Fibroblast of the aortic adventitia (primary cell): Measurements from ENCODE around the gene TTC23. TPM values are rescaled to one million over a fixed set of nuclear protein-coding genes. Genes with fewer than 3 reads are reported as not detected.

Source experiments
- DNase-seq: peaks from one replicate; pipeline ENCODE4 v3.0.0-alpha.2; 2010; ENCODE audit warnings: low read depth
- H3K4me3 ChIP-seq: 2 replicates; pipeline ENCODE4 v1.5.1; 2011; ENCODE audit warnings: low read depth, mild to moderate bottlenecking, control low read depth, low read length, moderate library complexity
- CTCF ChIP-seq: IDR thresholded peaks from 2 replicates; pipeline ENCODE4 v1.5.1; 2011; ENCODE audit warnings: mild to moderate bottlenecking, low read length, control low read depth, inconsistent platforms; ENCODE audit not compliant: insufficient read depth
- total RNA-seq: library from RNA; depleted of rRNA; stranded (reverse); fragments of >200 nt; gene quantifications from 2 replicates; pipeline ENCODE4 v1.2.3, GENCODE V29; 2012; ENCODE audit warnings: low replicate concordance

TTC23 gene
- total RNA-seq, 1 donor, result 36.7 TPM

- no peak for DNase-seq
- no peak overlapping the region for H3K4me3 ChIP-seq
- TF ChIP-seq CTCF, result no peak
Observed at GRCh38 chr15:99180964-99181306, 68.4 kb downstream of the TTC23 start.

- peak; percentile 69 for DNase-seq
- H3K4me3 ChIP-seq, result no peak overlapping the region
Observed at GRCh38 chr15:99180086-99180963, 69.1 kb downstream of the TTC23 start.

GRCh38 chr15:99177679-99178078 lies 71.7 kb downstream of the TTC23 start:
- DNase-seq, result no peak
- H3K4me3 ChIP-seq, result no peak overlapping the region
- TF ChIP-seq CTCF, result no peak

More at GRCh38 chr15:99180086-99180963, 69.1 kb downstream of the TTC23 start:
- TF ChIP-seq CTCF, result no peak

- H3K4me3 ChIP-seq, result no peak overlapping the region
- no peak for TF ChIP-seq CTCF
- no peak for DNase-seq
Observed at GRCh38 chr15:99176757-99177156, 72.6 kb downstream of the TTC23 start.

- TF ChIP-seq CTCF, result no peak
- no peak for DNase-seq
- H3K4me3 ChIP-seq, result no peak overlapping the region
Observed at GRCh38 chr15:99174567-99175395, 74.6 kb downstream of the TTC23 start.

- no peak overlapping the region for H3K4me3 ChIP-seq
- DNase-seq, result no peak
- no peak for TF ChIP-seq CTCF
Observed at GRCh38 chr15:99172989-99173388, 76.4 kb downstream of the TTC23 start.
